HG03460 (cell line): ENCODE results near the gene FAM3D.

Experiments
- ATAC-seq: cut with Tn5 transposase; IDR thresholded peaks from one replicate; pipeline ENCODE4 v1.9.1; 2021; ENCODE audit not compliant: unreplicated experiment

FAM3D gene

DNA sequence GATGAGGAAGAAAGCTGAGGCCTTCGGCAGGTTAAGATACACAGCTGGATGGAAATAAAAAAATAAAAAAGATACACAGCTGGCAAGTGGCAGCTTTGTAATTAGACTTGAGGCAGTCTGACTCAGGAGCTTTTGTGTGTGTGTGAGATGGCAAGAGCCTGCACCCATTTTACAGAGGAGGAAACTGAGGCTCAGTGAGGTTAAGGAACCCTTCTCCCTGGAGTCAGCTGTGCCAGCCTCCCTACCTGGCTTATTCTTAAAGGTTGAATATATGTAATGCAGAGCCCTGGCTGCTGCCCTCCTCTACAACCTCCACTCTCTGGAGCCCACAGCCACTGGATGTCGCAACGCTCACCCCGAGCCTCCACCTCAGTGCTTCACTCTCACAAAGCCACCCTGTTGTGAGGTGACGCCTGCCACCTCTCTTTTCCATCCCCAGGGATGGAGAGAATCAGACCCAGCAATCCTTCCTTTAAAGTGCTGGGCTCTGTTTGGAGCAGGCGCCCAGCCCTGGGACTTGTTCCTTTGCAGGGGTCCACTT lies 68.7 kb downstream of the FAM3D start:
- no peak for ATAC-seq

DNA sequence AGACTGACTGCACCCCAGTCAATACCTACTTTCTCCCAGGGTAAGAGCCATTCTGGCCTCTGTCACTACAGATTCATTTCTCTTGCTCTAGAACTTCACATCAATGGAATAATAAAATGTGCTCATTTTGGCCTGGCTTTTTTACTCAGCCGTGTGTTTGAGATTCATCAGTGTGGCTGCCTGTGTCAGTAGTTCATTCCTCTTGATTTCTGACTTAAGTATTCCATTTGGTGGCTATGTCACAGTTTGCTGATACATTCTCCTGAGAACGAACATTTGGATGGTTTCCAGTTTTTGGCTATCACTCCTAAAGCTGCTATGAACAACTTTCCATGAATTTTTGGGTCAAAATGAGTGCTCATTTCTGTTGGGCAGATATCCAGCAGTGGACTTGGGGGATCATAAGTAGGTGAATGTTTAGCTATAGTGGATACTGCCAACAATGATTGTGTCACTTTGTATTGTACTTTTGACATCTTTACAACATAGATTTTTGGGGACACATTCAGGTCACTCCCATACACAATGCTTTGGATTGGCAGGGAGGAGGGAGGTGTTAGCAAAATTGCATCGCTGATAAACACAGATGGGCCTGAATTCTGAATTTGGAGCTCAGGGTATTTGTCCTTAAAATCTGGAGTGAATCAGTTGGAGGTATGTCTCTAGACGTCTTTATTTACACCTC lies 69.6 kb downstream of the FAM3D start:
- ATAC-seq, result no peak

DNA sequence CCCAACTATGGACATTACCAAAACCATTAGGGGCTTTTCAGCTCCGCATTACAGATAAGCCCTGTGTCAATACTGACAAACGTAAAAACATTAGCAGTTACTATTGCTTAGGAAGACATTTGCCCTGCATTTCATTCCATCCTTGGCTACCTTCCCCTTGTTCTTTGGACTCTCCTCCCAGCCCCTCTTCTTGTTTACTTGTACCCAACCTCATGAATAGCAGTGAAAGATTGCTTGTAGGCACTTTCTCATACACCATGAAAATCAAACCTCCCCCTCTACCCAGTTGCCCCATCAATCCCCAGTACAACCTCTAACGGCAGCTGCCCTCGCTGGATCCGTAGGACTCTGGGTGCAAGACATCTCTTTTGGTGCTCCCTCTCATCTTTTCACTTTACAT lies 72.5 kb downstream of the FAM3D start:
- no peak for ATAC-seq

DNA sequence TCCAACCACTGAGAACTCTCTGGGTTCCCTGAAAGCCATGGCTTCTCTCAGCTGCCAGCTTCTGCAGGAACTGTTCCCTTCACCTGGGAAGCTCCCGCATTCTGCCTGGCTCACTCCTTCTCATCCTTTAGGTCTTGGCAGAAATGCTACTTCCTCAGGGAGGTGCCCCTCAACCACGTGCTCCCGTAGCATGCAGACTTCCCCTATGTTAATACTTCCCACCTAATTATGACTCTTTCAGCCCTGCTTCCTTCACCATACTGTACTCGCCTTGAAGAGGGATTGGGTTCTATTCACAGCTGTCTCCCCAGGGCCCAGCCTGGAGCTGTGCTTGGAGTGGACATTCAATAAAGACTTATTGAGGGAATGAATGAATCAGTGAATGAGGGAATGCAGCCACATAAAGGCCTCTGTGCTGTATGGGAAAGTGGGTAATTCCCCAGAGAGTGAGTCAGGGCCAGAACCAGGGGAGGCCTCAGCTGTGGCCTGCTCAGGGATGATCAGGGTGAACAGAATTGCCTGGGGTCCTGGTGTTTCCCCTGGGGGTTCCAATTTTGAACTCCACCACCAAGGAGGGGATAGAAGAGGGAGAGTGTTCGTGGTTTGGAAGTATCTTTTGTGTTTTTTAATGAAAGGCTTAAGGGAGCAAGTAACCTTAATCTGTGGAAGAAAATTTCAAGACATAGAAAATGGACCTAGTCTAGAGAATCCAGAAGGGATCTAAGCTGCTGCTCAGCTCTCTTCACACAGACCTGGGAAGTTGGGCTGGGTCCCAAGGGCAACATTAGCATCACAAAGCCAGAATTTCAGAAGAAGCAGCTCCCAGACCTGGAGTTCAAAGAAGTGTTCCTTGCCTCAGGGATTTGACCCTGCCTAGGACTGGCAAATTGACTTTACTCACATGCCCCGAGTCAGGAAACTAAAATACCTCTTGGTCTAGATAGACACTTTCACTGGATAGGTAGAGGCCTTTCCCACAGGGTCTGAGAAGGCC lies 74.8 kb downstream of the FAM3D start:
- no peak for ATAC-seq

DNA sequence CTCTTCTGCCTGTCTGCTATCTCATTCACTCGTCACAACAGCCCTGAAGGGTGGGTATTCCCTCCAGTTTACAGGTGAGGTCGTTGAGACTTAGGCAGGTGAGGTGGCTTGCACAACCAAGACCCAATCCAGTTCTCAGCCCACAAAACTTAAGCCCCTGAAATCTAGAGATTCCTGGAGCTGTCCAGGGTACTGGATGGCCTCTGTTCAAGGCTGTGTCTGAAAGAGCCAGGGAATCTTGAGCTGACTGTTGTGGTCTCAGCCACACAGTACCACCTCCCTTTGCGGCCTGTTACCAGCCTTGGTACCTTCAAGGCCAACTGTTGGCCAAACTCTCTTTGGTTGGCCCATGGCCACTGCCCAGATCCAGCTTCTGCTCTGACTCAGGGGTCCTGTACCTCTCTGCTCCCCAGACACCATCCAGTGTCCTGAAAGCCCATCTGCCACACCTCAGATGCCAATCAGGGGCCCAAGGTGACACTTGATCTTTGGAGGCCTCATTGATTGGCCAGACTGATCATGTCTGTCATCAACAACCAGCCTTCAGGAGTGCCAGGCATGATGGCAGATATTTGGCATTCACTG lies 78.5 kb downstream of the FAM3D start:
- ATAC-seq, result no peak

DNA sequence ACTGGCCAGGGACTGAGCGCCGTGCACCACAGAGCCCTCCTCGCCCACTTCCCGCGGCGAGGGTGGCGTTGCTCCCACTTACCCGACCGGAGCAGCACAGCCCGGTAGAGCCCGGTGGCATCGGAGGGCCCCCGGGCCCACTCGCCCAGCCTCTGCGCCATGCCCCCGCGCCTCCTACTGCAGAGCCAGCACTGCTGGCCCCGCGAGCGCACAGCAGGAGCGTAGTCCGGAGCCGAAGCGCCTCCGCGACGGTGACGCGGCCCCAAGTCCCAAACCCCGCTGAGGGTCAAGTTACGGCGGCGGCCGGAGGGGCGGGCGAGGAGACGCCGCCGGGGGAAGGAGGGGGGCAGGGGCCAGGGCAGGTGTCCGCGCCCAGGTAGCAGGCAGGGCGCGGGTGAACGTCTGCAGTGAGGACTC lies 79.8 kb downstream of the FAM3D start:
- no peak for ATAC-seq

DNA sequence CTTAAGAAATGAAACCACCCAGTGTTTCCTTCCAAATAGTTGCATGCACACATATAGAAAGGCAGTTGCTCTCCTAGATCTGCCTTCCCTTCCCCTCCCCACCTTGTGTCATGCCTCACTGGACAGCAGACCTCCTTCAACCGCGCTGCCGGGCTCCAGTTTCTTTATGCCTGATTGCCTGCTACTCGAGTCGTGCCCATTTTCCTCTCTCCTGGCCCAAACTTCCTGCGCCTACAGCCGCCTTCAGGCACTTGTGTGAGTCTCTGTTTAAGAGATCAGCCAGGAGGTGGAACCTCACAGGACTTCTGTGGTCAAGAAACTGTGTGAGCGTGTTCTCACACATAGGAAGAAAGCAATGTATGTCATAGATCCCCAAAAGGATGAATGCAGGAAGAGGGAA lies 80.6 kb downstream of the FAM3D start:
- ATAC-seq, result no peak

DNA sequence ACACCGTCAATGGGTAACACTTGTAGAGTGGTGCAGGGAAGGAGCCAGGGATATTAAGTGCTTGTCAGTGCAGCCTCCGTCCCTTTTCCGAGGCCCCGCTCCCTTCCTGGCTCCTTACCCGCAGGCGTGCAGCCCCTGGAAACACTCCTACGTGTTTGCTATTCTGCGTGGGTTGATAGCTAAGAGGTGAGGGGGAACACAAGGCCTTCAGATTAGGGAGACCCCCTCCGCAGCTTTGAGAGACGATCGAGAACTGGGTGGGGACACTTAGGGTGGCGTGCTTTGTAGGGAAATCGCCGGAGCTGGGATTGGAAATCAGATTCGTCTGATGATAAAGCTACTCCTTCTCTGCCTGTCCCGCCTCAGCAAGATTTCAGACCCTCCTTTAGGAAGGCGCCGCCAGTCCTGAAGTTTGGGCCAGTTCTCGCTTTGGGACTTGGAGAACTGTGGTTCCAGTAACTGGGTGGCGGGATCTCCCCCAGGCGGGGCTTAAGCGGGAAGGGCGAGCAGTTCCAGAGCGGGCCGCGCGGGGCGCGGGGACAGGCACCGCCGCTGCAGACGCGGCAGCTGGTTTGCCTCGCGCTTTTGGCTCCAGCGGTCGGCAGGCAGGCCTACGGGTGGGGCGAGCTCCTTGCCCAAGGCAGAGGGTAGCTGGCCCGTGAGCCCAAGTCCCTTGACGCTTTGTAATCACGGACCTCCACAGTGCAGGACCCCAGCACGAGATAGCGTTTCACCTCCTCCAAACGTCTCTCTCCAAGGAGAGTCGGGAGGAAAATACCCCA lies 81.4 kb downstream of the FAM3D start:
- ATAC-seq, result peak; percentile 91

DNA sequence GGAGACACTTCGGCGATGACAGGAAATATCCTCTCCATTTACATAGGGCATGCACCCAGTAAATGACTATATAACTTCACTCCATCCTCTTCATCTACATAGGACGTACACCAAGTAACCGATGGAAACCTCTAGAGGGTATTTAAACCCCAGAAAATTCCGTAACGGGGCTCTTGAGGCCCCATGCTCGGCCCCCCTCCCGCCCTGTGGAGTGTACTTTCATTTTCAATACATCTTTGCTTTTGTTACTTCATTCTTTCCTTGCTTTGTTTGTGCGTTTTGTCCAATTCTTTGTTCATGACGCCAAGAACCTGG lies 81.9 kb downstream of the FAM3D start:
- no peak for ATAC-seq
